DMS153 treated with DMSO at 0.1 percent for 48 hours (cell line): ENCODE results near the gene KCNK18.
"Not testable (repeated sequence)": the region's sequence is repeated elsewhere in the genome, so short reads cannot be mapped to it uniquely, and the experiment has no call there.

Experiments used
- DNase-seq: peaks from one replicate; lab custom pipeline; 2025; ENCODE audit not compliant: unreplicated experiment; lab: John Stamatoyannopoulos, UW

KCNK18 gene

GRCh38 chr10:117217196-117217761, 20.0 kb downstream of the KCNK18 start:
- no peak for DNase-seq

- DNase-seq = no peak
Measured at GRCh38 chr10:117218654-117219053, 21.4 kb downstream of the KCNK18 start.

GRCh38 chr10:117221156-117221711, 23.9 kb downstream of the KCNK18 start:
- peak; percentile 60 for DNase-seq

DNA sequence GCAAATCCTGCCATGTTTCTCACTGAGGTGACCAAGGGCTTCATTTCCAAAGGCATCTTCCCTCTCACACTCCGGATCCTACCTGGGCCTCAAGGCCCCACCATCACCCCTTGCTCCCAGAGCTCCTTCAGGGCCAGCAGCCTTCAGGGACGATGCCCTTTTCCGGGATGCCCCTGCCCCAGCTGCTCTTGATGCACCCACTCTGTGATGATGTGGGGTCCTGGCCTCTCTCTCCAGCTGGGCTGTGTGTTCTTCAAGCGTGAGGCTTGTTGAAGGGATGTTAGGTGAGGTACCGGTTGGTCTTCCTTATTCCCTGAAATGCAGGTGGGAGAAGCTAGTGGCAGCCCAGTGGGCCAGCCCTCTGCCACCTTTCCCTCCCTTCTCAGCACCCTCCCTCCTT, 25.3 kb downstream of the KCNK18 start:
- DNase-seq = no peak

DNA sequence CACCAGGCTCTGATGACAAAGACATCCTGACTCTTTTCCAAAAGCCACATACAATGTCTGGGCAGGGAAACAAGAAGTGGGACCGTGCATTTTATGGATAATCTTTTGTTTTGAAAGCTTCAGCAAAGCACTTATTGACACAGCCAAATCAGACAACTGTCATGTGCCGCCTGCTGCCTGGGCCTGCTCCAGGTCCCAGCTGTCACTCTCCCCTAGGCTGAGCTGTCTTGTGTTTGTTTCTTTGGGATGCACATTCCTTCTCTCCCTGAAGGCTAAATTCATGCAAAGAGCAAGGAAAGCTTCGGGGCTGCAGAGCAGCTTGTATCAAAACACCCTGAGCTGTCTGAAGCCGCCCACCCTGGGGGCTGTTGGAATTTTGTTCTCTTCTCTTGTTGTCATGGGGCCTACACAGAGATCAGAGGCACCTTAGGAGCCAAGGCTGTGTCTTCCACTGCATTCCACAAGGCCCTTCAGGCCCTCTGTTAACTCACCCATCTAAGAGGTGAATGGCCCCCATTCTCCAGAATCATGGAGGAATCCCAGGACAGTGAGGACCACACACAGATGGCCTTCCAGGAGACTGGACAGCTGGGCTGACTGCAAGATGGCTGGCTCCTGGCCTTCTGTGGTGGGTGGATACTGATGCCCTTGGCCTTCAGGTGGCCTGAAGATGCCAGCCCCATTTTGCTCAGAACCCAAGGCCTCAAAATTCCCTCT, 25.8 kb downstream of the KCNK18 start:
- no peak for DNase-seq

DNA sequence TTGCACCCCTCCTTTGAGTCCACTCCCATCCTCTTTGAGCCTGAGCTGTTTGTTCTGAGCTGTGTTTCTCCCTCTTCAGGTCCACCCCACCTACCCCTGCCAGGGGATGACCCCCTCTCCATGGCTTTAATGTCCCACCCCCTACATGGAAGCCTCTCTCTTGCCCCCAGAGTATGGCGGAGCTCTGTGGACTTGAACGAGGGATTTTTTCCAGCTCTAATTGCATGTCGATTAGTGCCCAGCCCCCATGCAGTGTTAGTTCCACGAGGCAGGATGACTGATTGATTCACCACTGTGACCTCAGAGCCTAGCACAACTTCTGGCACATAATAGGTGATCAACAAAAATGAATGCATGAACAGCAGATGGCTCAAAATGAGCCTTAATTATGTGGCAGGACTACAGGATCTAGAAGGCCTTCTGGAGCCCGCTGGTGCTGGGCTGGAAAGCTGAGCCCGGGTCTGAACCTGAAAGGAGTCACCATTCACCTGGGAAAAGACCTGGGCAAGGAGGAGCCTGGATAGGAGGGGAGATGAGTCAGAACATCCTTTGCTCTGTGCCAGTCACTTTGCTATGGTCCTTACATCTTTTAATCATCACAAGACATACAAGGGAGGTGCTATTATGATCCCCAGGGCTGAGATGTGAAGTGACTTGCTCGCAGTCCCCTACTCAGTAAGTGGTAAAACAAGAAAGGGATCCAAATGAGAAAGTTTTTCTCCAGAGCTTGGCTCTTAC, 26.6 kb downstream of the KCNK18 start:
- DNase-seq = no peak

DNA sequence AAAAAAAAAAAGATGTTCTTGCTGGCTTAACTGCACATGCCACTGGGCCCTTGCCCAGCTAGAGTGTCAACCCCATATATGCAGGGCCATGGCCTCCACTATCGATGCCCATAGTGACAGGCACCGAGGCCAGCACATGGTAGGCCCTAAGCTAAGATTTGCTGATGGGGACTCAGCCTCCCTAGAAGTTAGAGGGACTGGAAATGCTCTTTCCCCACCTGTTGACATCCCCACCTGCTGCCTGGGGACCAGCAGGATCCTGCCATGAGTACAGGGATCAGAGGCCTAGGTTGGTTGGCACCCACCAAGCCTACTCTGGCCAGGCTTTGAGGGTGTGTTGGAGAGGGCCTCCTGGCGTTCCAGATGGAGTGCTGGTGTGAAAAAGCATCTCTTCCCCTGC, 27.6 kb downstream of the KCNK18 start:
- DNase-seq = no peak

GRCh38 chr10:117226813-117227451, 29.6 kb downstream of the KCNK18 start:
- no peak for DNase-seq

DNA sequence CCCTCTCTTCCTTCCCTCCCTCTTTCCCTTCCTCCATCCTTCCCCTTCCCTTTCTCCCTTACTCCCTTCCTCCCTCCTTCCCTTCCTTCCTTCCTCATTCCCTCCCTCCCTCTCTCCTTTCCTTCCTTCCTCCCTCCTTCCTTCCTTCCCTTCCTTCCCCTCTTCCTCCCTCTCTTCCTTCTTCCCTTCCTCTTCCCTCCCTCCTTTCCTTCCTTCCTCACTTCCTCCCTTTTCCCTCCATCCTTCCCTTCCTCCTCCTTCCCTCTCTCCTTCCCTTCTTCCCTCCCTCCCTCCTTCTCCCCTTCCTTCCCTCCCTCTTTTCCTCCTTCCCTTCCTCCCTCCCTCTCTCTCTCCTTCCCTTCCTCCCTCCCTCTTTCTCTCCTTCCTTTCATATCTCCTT, 30.9 kb downstream of the KCNK18 start:
- no peak for DNase-seq

GRCh38 chr10:117230107-117230506, 32.8 kb downstream of the KCNK18 start:
- not testable (repeated sequence) for DNase-seq

- no peak for DNase-seq
Measured at GRCh38 chr10:117237401-117237991, 40.2 kb downstream of the KCNK18 start.

DNA sequence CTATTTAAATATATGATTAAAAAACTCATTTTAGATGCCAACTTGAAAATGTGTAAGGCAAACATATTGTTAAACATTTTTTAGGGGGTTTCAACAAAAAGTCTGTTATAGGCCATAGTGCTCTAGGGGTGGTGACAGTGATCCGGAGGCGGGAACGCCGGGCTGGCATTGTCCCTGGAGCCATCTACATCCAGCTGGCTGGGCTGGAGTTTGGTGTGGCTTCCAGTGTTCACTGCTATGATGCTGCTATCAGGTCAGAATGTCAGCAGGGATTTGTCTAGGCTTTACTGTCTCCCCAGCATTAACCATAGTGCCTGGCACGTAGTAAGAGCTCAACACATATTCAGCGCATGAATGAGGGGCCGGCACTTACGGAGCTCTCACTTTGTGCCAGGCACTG, 41.8 kb downstream of the KCNK18 start:
- DNase-seq = no peak

DNA sequence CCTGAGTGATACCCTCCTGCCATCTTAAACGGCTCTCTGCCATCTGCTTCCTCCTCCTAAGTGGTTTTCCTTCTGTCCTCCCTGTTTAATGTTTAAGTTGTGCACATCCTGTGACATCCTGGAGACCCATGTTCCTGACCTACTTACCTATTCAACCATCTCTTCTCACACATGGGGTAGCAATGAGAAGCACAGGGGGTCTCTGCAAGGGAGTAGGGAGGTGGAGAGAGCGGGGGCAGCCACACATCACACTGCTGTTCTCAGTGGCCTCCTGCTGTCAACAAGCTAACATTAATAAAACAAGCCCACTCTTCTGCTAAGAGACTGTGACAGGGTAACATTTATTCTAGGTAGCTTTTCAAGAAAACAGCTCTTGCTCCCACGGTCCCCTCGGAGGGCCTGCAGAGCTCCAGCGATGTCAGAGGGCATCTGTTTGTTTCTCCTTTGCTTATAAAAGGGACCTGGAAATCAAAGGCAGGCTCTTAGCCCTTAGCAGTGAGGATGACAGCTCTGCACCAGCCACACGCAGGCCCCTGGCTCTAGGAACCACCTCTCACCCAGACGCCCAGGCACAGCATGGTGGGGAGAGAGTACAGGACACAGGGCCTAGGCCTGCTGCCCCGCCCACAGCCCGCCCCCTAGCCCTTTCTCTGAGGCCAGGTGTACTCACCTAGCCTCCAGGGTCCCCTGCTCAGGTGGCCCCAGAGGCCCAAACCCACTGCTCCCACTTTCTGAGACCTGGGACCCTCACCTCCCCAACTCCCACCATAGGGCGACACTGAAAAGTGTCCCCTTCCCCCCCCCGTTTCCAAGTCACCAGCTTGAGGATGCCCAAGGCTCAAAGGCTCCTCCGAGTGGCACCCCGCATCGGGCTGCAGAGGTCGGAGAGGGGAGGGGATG, 42.7 kb downstream of the KCNK18 start:
- no peak for DNase-seq

DNA sequence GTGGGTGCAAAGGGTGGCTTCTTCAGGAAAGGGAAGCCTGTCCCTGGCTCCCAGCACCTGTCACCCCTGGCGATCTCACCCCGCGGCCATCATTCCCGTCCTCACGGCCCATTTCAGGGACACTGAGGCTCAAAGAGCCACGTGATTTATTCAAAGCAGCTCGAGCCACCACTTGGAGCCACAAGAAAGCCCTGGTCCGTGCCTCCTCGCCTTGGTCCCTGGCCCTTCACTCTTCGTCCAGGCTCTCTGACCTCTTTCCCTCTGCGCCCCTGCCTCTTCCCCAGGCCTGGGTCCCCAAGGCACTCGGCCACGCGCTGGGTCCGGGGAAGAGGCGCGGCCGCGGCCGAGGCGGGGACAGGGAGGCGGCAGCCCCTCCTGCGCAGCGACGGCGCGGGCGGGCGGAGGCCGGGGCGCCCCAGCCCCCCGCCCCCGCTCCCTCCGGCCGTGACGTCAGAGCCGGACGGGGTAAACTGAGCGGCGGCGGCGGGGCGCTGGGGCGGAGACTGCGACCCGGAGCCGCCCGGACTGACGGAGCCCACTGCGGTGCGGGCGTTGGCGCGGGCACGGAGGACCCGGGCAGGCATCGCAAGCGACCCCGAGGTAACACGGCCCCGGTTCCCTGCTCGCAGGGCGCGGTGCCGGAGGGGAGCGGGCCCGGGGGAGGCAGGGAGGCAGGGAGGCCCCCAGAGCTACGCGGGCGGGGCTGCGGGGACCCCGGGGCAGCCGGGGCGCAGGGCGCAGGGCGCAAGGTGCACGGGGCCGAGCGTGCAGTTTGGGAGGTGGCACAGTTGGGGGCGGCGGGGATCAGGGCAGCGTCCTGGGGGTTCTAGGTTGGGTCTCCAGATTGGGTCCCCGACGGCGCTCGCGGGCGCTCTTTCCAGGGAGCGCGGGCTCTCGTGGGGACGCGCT, 43.6 kb downstream of the KCNK18 start, which contains the start of gene SLC18A2:
Gene SLC18A2 (plus strand): TSS at position 494 of the 909 bp plus-strand sequence. CDS start 580 bp downstream, outside the sequence.
- DNase-seq = no peak

GRCh38 chr10:117241541-117242462, 44.5 kb downstream of the KCNK18 start:
- DNase-seq = no peak

DNA sequence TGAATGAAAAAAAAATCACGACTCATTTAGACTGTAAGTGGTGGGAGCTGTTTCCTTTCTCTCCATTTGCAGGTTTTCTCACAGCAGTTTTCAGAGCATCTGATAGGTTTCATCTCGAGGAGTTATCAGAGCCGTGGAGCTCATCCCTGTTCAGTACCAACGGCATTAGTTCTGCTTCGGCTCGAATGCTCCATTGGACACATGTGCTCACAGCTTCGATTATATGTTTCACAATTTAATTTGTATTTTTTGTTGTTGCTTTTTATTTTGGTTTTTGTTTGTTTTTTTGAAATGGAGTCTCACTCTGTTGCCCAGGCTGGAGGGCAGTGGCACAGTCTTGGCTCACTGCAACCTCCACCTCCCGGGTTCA, 45.2 kb downstream of the KCNK18 start:
- no peak for DNase-seq

DNA sequence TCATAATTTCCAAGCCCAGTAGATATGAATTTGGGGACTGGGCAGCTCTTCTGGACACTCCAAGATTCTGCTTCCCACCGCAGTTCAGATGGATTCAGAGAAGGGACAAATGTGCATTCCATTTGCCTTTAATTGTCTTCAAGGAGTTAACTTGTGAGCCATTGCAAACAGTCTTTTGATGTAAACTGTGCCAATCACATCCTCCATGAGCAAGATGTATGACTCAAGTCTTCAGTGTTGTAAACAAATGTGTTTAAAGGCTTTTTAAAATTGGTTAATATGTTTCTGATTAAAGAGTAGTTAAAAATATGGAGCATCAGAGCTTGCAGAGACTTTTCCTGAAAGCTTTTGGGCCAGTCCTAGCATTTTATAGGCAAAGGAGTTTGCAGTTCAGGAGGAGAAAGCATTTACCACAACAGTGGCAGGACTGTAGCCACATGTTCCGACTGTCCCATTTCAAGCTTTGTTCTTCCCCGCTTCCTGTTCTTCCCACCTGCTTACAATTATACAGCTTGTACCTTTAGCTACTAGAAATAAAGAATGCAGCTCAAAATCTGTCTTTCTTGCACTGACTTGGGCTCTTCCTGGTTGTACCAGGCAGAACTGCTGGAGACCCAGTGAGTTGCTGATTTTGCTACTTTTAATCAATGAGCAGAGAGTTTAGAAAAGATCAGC, 49.8 kb downstream of the KCNK18 start:
- no peak for DNase-seq
